HG02938 (cell line): ENCODE results near the gene MACO1.
"Not testable (repeated sequence)": the region's sequence is repeated elsewhere in the genome, so short reads cannot be mapped to it uniquely, and the experiment has no call there.

Experiments
- ATAC-seq: cut with Tn5 transposase; IDR thresholded peaks from one replicate; pipeline ENCODE4 v1.9.1; 2021; ENCODE audit warnings: mild to moderate bottlenecking, moderate library complexity; ENCODE audit not compliant: unreplicated experiment

The MACO1 gene

DNA sequence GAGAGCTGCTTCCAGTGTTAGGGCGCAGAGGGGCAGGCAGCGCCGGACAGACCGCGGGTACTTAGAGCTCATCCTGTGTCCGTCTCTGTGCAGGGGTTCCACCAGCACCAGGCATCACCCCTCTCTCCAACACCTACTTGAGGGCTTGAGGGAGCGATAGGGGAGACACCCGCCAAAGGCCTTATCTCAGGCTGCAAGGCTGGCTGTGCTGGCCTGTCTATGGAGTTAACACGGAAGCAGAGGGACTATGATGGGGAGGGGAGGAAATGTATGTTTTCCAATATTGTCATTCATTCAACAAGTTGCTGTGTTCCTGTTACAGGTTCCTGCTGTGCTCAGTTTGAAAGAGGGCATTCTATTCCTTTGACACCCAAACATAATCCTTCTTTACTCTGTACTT lies 10.0 kb upstream of the MACO1 start, which contains the start of gene RHCE:
Gene RHCE, minus strand, starts transcription at position 111 of the 400 bp plus-strand sequence. Its CDS starts 39 bp downstream, at position 72.
- not testable (repeated sequence) for ATAC-seq

DNA sequence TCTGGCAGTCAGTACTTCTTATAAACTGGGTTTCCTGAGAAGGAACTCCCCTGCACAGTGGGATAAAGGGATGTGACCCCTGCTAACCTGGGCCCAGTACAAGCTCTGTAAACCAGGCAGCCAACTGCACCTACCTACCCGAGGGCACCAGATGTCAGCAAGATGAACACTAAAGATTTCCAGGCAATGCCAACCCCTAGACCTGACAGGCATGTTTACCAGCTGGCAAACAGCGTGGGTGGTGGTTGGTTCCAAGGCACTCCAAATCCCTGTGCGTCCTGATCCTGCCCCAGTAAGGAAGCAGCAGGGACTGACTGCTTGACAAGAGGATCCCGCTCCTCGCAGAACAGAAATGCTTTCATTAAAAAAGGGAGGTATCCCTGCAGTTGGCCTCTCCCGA lies 7.5 kb upstream of the MACO1 start:
- ATAC-seq, result not testable (repeated sequence)

DNA sequence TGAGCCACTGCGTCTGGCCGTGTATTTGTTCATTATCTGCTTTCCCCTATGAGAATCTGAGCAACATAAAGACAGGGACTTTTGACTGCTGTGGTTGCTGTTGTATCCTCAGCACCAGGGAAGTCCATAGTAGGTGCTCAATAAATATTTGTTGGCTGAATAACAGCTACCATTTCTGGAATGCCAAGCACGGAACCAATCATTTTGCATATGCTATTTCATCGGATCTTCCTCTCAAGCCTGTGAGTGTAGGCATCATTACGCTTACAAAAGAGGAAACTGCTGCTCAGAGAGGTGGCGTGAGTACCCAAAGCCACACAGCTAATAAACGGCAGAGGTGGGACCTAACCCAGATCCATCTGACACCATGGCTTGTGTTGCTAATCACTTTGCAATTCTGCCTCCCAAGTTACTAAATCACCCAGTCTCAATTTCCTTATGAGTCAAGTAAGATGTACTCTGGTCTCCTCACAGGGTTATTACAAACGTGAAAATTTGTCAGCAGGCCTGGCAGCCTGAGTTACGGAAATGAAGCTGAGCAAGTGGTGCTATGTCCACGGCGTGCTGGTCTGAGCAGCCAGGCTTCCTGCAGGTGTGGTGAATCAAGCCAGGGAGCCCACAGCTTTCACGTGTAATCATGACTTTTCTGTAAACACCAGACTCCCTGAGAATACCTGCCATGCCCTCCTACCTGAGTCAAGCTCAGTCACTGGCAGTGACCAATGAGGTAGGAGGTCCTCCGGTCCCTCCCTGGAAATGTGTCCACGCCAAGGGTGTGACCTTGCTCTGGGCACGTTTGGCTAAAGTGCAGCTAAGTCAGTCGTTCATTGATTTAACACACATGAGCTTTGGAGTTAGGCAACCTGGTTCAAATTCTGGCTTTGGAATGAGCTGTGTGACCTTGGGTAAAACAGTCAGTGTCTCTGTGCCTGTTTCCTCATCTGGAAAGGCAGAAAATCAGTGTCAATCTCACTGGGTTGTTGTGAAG lies 5.3 kb upstream of the MACO1 start:
- no peak for ATAC-seq

DNA sequence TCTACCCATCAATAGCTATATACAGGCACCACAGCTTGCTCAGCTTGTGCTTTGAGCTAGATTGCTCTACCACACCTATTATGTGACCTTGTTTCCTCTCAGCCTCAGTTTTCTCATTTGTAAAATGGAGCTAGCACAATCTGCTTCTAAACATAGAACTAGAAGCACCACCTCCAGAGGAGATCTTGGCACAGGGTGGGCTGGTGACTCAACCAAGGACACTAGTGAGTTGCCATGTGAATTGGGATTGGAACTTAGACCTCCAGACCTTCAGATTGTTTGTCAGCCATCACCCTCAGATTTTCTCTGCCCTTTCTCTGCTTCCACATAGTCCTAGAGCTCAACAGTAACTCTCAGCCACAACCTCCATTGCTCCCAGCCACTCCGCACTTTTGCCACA lies 3.0 kb upstream of the MACO1 start:
- ATAC-seq, result no peak

DNA sequence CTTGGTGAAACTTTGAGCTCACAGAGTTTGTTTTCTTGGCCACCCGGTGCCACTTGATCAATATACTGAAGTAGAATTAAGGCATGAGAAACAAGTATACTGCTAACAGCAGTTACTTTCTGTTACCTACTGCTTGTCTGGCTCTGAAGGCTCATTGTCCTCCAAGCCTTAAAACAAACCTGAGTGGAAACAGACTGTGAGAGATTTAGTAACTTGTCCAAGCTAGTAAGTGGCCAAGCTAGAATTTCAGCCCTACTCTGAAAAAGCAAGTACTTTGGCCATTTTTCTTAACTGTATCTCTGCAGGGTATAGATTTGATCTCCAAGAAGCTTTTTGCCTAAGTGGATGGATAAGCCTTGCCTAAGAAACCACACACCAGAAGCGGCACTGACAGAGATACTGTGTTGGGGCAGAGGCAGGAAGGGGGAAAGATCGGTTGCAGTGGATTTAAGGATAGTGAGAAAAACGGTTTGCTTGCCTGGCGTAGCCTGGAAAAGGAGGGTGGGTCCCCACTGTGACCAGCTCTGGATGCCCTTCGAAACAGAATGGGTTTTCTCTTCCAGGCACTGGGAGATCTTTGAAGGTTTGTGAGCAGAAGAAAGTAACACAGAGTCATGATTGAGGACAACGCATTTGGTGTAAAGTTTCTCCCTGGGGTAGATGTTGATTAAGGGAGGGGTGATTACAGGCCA lies 2.1 kb upstream of the MACO1 start:
- no peak for ATAC-seq

DNA sequence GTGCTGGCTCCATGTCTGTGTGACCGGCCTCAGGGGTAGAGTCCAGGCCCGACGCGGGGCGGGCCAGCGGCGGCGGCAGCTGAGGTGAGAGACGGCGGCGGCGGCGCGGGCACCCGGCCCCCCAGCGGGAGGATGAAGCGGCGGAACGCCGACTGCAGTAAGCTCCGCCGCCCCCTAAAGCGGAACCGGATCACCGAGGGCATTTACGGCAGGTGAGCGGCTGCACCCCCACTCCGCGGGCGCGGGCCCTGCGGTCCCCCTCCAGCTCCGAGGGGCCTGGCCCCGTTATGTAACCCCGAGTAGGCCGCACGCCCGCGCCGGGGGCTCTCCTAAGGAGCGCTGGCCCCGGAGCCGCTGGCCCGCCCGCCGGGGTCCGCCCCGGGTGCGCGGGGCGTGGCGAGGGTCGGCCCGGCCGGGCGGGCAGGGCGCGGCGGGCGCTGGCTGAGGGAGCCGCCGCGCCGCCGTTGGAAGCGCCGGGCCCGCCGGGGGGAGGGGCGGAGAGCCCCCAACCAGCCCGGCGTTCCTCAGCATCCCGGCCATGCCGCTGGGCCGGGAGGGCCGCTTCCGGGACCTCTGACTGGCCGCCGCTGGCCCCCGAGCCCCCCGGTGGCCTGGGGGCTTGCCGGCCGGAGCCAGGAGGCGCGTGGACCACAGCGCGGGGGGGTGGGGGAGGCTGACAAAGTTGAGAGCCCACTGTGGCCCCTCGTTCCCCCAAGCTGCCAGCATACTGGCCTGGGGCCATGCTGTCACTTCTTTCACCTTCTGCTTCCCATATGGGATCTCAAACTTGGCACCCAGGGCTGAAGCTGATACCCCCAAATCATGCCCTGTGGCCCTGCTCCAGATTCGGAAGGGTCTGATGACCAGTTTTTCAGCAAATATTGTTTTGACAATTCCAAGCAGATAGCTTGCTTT lies 527 bp downstream of the MACO1 start:
- ATAC-seq, result peak; percentile 22

DNA sequence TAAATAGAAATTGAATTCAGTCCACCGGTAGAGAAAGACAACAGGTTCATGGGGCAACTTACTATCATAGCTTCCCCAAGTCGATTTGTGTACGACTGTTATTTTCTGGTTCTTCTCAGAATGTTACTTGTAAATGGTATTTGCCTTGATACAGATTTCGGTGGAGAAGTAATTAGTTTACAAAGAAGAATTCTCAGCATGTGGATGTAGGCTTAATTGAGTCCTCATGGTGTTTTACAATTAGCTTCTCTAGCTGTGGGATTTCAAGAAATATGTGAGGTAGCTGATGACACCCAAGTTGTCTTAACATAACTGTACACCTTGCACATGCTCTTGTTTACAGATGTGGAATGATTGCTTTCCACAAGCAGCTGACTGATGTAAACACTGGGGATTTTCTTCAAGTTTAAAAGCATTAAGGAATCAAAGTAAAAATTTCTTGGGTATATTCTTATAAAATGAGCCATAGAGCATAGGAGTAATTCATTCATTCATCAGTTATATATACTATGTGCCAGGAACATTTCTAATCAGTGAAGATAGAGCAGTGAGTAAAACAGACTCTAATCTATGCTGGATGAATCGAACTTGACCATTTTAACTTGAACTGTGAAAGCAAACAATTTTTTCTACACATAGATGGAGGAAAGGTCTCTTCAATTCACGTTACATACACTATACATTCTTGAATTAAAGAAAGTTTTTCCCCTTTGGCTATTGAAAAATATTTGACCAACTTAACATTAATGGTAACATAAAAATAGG lies 1.4 kb downstream of the MACO1 start:
- no peak for ATAC-seq

DNA sequence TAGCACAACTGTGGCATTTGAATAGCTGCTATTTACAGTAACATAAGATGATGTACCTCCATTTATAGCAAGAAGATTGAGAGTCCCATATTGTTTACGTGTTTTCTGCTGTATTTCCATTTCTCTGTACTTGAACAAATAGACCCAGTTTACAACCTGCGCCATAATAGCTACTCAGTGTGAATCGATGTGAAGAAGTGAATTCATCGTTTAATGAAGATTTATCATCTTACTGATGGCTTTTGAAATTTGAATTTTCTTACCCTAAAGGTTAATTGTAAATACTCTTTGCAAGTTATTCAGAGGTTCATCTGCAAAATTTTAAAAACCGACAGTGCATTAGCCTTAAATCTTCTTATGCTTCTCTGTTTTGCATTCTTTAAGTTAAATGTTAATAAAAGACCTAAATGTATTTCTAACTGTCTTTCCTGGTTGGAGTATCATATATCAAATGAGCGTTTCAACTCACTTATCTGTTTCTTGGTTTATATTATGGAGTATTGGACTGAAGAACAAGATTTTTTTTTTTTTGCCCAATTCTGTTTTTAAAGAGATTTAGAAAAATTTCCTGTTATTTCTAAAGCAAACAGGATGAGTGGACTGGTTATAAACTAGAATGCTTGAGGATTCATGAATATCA lies 2.2 kb downstream of the MACO1 start:
- ATAC-seq, result no peak

DNA sequence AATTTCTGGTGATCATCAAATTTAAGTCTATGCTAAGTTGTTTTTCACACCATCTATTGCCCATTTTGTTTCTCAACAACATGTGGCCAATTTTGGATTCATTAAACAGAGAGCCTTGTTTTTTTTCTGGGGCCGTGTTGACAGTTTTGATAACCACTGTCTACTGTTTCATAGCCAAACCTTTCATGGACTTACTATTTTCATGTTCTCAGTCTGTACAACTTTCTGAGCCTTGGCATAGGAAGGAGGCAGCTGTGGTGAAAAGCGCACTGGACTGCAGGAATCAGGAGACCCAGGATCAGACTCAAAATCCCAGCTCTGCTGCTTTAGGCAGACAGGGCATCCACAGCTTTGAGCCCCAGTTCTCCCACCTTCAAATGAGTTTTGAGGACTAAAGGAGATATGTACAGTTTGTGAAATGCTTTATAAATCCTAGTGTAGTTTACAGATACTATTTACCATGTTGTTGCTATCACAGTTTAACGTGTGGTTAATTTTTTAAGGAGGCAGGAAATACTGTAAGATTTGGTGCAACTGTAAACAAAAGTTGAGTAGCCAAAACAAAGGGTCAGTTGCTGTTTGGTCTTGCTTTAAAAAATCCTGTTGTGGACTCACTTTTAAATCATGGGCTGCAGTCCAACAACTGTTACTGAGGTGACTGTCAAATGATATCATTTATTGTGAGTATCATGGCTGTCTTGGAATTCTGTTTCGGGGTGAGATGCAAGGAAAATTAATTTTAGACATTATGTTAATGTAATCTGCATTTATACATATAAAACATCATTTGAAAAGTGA lies 2.9 kb downstream of the MACO1 start:
- ATAC-seq, result no peak

DNA sequence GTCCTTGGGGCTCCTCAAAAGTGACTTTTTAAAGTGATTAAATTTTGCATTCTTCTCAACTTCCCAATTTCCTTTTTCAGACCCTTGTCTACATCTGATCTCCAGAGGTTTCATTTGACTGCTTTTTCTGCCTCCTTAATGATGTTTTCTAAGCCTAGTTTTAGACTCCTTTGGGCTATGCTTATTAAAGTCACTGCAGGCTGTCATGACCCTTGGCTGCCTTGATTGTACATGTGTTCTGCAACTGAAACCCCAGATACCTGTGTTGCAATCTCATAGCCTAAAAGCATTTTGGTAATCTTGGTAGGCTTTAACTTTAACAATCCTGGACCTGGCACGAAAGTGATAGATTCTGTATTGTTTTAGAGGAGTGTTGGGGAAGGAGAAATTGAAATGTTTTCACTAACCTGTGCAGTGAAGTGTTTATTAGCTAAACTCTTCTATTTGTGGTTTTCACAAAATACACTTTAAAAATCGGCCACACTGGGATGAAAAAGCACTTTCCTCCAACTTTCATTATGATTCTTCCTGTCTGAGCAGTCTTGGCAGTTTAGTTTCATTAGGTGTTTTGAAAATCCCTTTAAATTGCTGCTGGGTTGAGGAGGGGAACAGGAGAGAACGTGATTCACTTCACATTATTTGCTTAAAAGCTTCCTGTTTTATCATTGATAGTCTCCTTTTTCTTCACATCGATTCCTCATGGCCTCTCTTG lies 4.9 kb downstream of the MACO1 start:
- no peak for ATAC-seq

DNA sequence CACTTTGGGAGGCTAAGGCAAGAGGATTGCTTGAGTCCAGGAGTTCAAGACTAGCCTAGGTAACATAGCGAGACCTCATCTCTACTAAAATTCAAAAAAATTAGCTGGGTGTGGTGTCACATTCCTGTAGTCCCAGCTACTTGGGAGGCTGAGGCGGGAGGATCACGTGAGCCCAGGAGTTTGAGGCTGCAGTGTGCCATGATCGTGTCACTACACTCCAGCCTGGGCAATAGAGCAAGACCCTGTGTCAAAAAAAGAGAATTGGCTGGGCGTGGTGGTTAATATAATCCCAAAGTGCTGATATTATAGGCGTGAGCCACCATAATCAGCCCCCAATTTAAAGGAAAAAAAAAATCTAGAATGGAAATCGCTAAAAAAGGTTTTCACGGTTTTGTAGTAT lies 7.0 kb downstream of the MACO1 start:
- ATAC-seq, result no peak

DNA sequence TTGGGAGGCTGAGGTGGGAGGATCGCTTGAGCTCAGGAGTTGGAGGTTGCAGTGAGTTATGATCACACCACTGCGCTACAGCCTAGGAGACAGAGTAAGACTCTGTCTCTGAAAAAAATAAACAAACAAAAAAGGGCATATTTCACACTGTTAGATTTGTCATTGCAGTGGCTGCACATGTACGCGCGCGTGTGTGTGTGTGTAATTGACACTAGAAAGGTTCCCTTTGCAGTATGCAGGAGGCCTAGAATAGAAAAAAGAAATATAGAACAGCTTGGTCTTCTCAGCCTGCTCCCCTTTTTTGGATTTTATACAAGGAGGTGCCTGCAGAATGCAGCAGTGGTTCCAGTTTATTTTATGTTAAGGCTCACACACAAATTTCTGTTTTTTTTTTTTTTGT lies 8.6 kb downstream of the MACO1 start:
- ATAC-seq, result no peak

DNA sequence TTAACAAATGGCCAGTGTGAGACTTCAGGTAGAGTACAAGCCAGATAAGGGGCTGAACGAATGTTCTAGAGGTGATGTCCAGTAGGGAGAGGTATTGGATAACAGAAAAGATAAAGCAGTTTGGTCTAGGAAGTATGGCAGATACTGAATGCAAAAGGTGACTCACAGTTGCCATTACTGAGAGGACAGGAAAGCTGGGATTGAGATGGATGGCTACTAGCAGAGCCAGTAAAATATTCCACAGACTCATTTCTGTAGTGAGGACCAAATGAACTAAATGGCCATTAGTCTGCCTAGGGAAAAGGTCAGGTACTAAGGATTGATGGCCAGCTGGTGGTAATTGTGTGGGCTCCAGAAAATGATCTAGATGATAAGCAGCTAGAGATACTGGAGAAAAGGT lies 11.5 kb downstream of the MACO1 start:
- ATAC-seq, result no peak

DNA sequence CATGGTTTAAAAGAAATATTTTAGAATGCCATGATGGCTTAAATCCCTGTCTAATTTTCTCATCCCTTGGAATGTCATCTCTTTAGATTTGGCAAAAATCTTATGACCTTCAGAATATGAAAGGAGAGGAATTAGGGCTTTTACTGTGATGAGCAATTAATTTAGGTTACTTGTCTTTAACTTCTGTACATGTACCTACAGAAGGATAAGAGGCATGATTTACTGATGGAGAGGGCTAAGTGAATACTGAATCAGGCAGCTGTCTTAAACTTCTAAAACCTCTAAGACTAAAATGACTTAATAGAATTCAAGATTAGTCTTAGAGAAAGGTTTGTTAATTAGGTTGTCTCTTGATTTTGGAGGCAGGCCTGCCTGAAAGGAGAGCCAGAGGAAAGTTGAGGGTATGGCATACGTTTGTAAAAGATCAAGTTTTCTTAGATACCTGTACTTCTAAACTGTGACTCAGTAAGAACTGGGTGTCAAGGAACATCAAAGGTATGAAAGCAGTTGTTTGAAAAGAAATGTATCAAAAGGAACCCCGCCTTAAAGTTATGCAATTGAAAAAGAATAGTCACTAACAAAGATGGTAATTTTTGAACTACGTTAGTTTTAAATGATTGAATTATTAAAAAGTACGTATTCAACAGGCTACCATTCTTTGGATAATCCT lies 12.5 kb downstream of the MACO1 start:
- ATAC-seq, result no peak

DNA sequence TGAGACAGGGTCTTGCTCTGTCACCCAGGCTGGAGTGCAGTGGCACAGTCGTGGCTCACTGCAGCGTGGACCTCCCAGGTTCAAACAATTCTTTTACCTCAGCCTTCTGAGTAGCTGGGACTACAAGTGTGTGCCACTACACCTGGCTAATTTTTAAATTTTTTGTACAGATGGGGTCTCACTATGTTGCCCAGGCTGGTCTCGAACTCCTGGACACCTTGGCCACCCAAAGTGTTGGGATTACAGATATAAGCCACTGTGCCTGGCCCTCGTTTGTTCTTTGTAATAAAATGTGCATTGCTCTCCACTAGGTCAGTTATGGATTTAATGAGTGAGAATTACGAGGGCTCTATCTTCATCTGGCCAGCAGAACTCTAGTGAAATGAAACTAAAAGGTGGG lies 13.9 kb downstream of the MACO1 start:
- not testable (repeated sequence) for ATAC-seq

DNA sequence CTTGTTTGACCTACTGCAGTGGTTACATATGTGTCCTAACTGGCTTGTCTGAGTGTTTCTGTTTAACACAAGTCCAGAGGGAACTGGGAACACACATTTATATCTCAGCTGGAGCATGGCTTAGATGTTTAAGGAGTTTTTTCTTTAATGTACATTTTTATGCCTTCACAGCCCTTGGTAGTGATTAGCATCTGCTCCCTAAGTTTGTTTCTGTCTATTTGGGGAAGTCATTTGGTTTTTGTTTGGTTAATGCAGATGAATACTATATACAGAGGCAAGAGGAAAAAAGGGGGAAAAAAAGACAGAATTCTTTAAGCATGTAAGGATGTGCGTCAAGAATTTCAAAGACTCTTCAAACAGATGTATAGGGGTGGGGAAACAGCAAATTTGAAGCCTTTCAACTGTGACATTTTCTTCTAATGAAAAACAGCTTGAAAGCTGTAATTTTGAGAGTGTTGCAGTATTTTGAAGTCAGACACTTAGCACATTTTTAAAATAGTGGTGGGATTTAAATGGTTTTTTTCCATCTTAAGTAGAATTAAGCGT lies 15.4 kb downstream of the MACO1 start:
- ATAC-seq, result no peak

DNA sequence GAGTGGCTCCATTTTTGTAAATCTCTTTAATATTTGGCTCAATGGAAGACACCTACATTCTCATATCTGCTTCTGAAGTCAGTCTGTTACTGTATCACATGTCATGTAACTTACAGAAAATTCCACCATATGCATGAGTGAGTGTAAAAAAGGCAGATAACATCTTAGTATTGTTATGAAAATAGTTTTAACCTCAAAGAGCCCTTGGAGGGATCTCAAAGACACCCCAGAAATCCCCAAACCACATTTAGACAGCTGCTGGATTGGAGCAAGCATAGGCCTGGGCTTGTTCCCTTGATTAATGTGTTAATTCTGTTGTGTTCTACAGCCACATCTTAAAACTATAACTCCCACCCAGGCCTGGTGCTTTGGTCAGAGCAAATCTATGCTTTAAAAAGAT lies 16.9 kb downstream of the MACO1 start:
- no peak for ATAC-seq
